Neutrophil (primary cell): ENCODE measurements around the gene HDAC7.

Experiments
- H3K27ac ChIP-seq: fragments of 200-600 bp; sonication (generic); 2 replicates; pipeline ENCODE4 v1.5.1; 2016; ENCODE audit warnings: mild to moderate bottlenecking, moderate library complexity
- H3K27me3 ChIP-seq: fragments of 200-600 bp; sonication (generic); 2 replicates; pipeline ENCODE4 v1.6.0; 2016; ENCODE audit warnings: mild to moderate bottlenecking
- H3K36me3 ChIP-seq: fragments of 200-600 bp; sonication (generic); 2 replicates; pipeline ENCODE4 v1.5.1; 2017
- H3K4me1 ChIP-seq, 2 experiments: fragments of 200-600 bp in 1 of 2; sonication (generic) in 1 of 2; 1 replicate in 1 of 2; 2 replicates in 1 of 2; pipeline versions ENCODE4 v1.5.1 to v1.6.1; 2013 to 2016; ENCODE audit warnings: low read depth in 1 of 2, low read length in 1 of 2, mild to moderate bottlenecking in 1 of 2, moderate library complexity in 1 of 2; ENCODE audit not compliant: control insufficient read depth in 1 of 2, insufficient read depth in 1 of 2
- H3K4me3 ChIP-seq, 2 experiments: fragments of 200-600 bp in 1 of 2; sonication (generic) in 1 of 2; 1 replicate in 1 of 2; 2 replicates in 1 of 2; pipeline ENCODE4 v1.5.1; 2013 to 2016; ENCODE audit warnings: low read depth in 1 of 2, low read length in 1 of 2, mild to moderate bottlenecking in 1 of 2, moderate library complexity in 1 of 2
- H3K9me3 ChIP-seq: fragments of 200-600 bp; sonication (generic); 2 replicates; pipeline ENCODE4 v1.5.1; 2016
- TF ChIP-seq, protein P1 (sequence below): fragments of 200-600 bp; sonication (generic); IDR thresholded peaks from 2 replicates; pipeline ENCODE4 v1.5.1; 2016; ENCODE audit warnings: antibody characterized with exemption

Gene HDAC7

DNA sequence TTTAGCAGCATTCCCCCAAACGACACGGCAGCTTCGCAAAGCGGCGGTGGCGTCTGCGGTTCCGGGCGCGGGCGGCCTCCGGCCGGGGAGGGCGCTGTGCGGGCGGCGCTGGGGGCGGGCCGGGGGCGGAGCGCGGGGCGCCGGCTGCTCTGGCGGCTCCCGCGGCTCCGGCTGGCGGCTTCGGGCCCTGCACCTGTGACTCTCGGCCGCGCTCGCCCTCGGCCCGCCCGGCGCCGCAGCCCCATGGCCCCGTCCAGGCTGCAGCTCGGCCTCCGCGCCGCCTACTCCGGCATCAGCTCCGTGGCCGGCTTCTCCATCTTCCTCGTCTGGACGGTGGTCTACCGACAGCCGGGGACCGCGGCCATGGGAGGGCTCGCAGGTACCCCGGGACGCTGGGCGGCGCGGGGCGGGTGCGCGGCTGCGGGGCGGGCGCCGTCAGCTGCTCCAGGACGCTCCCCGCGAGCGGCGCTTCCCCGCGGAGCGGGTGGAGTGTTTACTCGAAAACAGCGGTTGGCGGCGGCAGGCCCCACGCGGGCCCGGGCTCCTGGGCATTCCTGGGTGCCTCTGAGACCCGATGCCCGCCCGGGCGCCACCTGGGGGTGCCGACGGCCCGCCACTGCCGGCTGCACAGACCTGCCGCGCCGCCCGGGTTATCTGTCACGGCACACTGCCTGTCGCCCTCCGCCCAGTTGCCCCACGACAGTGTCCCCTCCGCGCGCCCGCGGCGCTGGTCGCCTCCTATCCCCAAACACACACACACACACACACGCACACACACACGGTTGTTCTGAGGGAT, 46.4 kb downstream of the HDAC7 start, which contains the start of gene SLC48A1:
Gene SLC48A1 (plus strand): TSS at position 177 of the 796 bp plus-strand sequence. CDS start 67 bp downstream, at position 244.
- H3K9me3 ChIP-seq: no peaks in the 10 kb centered on the region
- no peaks in the 10 kb centered on the region for H3K36me3 ChIP-seq
- H3K4me3 ChIP-seq: peak within 1 kb of the TSS; percentile 71 to 78
- no peaks in the 10 kb centered on the region for H3K27me3 ChIP-seq
- TF ChIP-seq, protein P1, sequence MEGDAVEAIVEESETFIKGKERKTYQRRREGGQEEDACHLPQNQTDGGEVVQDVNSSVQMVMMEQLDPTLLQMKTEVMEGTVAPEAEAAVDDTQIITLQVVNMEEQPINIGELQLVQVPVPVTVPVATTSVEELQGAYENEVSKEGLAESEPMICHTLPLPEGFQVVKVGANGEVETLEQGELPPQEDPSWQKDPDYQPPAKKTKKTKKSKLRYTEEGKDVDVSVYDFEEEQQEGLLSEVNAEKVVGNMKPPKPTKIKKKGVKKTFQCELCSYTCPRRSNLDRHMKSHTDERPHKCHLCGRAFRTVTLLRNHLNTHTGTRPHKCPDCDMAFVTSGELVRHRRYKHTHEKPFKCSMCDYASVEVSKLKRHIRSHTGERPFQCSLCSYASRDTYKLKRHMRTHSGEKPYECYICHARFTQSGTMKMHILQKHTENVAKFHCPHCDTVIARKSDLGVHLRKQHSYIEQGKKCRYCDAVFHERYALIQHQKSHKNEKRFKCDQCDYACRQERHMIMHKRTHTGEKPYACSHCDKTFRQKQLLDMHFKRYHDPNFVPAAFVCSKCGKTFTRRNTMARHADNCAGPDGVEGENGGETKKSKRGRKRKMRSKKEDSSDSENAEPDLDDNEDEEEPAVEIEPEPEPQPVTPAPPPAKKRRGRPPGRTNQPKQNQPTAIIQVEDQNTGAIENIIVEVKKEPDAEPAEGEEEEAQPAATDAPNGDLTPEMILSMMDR: peak; percentile 50
- peaks cover 59 to 60% of the 10 kb centered on the region in 2 experiments for H3K4me1 ChIP-seq
- peak within 1 kb of the TSS; percentile 88 for H3K27ac ChIP-seq

DNA sequence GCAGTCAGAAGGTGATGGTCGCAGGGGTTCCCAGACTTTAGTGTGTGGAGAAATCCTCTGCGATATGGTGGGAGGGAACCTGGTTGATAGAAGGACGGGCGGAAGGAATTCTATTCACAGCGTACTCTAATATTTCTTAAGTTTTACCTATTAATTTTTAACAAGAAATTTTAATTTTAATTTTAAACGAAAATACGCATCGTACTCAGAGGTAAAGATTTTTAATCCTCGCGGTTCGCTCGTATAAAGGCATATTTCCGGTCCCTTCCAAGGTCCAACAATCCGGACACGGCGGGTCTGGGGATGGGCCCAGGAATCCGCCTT, 47.0 kb downstream of the HDAC7 start:
- Histone ChIP-seq H3K4me1 (peaks cover 53 to 55% of the 10 kb centered on the region in 2 experiments), H3K9me3 (no peaks in the 10 kb centered on the region), H3K27me3 (no peaks in the 10 kb centered on the region), H3K27ac (peak overlapping the region; percentile 88), H3K4me3 (peak overlapping the region; percentile 71 to 78), H3K36me3 (no peaks in the 10 kb centered on the region)
- TF ChIP-seq, protein P1: no peak

DNA sequence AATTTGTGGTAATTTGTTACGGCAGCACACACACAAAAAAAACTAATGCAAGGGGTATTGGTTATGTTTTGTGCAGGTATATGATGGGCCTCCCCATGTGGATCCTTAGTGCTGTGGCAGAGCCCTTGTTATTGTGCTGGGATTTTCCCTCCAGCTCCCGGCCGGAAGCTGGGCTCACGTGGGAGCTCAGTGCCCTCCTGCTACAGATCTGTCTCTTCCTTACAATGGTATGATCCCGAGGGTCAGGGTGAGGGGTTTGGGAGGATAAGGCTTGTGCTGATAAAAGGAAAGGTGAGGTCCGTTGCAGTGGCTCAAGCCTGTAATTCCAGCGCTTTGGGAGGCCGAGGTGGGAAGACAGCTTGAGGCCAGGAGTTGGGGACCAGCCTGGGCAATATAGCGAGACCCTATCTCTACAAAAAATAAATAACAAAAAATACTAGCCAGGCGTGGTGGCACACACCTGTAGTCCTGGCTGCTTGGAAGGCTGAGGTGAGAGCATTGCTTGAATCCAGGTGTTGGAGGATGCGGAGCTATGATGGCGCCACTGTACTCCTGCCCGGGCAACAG, 47.5 kb downstream of the HDAC7 start:
- Histone ChIP-seq H3K4me1 (peaks cover 48 to 49% of the 10 kb centered on the region in 2 experiments), H3K4me3 (peak overlapping the region; percentile 71 to 78)
- TF ChIP-seq, protein P1: no peak

DNA sequence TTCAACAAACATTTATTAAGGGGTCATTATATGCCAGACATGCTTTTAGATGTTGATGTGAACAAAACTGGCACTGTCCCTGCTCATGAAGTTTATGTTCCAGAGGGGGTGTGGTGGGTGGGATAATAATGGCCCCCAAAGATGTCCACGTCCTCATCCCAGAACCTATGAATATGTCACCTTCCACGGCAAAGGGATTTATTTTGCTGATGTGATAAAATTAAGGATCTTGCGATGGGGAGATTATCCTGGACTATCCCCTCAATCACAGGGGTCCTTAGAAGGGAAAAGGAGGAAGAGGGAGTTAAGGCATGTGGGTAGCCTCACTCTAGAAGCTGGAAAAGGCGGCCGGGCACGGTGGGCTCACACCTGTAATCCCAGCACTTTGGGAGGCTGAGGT, 48.4 kb downstream of the HDAC7 start:
- H3K4me3 ChIP-seq: no peak overlapping the region
- no peaks in the 10 kb centered on the region for H3K36me3 ChIP-seq
- no peaks in the 10 kb centered on the region for H3K27me3 ChIP-seq
- H3K4me1 ChIP-seq: peaks cover 41 to 42% of the 10 kb centered on the region in 2 experiments
- TF ChIP-seq, protein P1: no peak
- no peak overlapping the region for H3K27ac ChIP-seq
- H3K9me3 ChIP-seq: no peaks in the 10 kb centered on the region

More for the DNA sequence above, 47.5 kb downstream of the HDAC7 start:
- Histone ChIP-seq H3K36me3 (no peaks in the 10 kb centered on the region), H3K27me3 (no peaks in the 10 kb centered on the region), H3K9me3 (no peaks in the 10 kb centered on the region), H3K27ac (no peak overlapping the region)

DNA sequence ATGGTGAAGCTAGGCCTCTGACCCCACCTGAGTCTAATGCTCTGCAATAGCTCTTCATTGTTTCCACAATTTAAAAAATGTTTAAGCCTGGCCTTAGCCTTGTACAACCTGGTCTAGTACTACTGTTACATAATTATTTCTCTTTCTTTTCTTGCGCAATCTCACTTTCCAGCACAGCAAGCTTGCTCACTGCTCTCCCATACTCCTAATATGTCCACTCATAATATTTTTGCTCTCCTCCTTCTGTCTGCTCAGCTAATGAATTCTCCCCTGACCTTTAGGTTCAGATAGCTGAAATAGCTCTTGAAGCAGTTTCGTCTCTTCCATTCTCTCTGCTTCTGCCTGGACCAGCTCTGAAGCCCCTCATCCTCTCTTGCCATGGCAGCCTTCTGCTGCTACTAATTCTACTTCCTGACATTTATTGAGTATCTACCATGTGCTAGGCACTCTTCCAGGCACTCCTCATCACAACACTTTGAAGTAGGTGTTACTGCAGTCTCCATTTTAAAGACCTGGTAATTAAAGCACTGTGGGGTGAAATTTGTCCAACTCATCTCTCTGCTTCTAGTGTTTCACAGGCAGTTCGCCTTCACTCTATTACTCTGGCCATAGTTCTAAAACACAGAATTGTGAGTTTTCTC, 49.5 kb downstream of the HDAC7 start:
- TF ChIP-seq, protein P1: no peak
- H3K4me3 ChIP-seq: no peak overlapping the region
- H3K4me1 ChIP-seq: peaks cover 35 to 42% of the 10 kb centered on the region in 2 experiments
- H3K36me3 ChIP-seq: no peaks in the 10 kb centered on the region
- H3K27ac ChIP-seq: no peak overlapping the region
- H3K9me3 ChIP-seq: no peaks in the 10 kb centered on the region
- no peaks in the 10 kb centered on the region for H3K27me3 ChIP-seq
